ENCODE measurements around the gene WDR36. TPM values are rescaled to one million over a fixed set of nuclear protein-coding genes. Genes with fewer than 3 reads are reported as not detected.

Gene WDR36
- total and polyA plus RNA-seq, 4 donors: 7.8 to 34.3 (median 15.5) TPM

DNA sequence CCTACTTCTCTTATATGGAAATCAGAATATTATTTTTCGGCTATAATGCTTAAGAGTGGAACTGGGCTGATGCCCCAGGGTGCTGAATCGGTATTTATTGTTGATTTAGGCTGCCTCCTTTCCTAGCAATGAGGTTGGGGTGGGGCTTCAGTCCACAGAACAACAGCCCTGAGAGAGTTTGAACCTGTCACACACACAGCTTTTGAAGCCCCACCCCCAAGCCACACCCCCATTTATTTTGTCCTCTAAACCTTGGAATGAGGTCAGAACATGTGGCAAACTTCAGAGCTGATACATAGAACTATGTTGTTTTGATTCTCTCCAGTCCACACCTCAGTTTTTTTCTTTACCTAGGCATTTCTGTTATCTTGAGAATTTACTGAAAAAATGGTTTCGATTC, 80.4 kb downstream of the WDR36 start:
- Histone ChIP-seq H3K27ac (ENCODE audit: low read depth in 1 of 2, low read length in 1 of 2) (no peak overlapping the region), H3K9me3 (ENCODE audit: control insufficient read depth in 4 of 4, insufficient read depth in 3 of 4, low read length in 3 of 4) (peaks cover 0 to 3% (median 0%) of the 10 kb centered on the region in 4 donors), H3K4me1 (ENCODE audit: control insufficient read depth in 5 of 5, insufficient read depth in 5 of 5, low read length in 5 of 5) (no peaks in the 10 kb centered on the region), H3K4me3 (no peak overlapping the region), H3K9ac (ENCODE audit: insufficient read depth in 1 of 2, low read length in 2 of 2) (no peak overlapping the region), H3K36me3 (ENCODE audit: control insufficient read depth in 4 of 4, insufficient read depth in 4 of 4, low read length in 4 of 4) (no peaks in the 10 kb centered on the region), H3K27me3 (ENCODE audit: control insufficient read depth in 3 of 3, insufficient read depth in 3 of 3, low read length in 2 of 3) (no peaks in the 10 kb centered on the region)
- DNase-seq: no peak
- WGBS, 2 donors: 70 to 75% methylated on average over 3 of the region's 3 CpGs
- ATAC-seq (ENCODE audit: insufficient read depth, low FRiP score): no peak
- no peak for TF ChIP-seq CTCF (IDR thresholded peaks at IDR 0.05; ENCODE audit: control extremely low read depth, extremely low read depth)

DNA sequence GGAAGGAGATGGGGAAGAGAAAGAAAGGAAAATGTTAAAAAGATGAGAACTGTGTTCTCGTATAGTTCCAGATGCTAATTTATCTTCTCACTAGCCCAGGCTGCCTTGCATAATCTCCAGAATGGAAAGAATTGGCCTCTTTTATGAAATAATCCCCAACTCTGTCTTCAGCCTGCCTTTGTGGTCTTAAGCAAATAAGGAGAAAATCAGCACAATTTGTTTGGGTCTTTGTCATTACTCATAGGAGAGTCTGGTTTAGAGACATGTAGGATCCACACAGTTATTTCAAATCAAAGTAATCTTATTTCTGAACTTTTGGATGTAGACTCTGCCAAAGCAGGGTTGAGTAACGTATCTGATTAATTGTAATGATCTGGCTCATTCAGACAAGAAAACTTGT, 81.3 kb downstream of the WDR36 start:
- TF ChIP-seq CTCF (IDR thresholded peaks at IDR 0.05; ENCODE audit: control extremely low read depth, extremely low read depth): no peak
- no peaks in the 10 kb centered on the region for H3K36me3 ChIP-seq (ENCODE audit: control insufficient read depth in 4 of 4, insufficient read depth in 4 of 4, low read length in 4 of 4)
- WGBS, 2 donors: 76 to 87% methylated on average over 2 of the region's 2 CpGs
- no peak overlapping the region for H3K9ac ChIP-seq (ENCODE audit: insufficient read depth in 1 of 2, low read length in 2 of 2)
- no peaks in the 10 kb centered on the region for H3K4me1 ChIP-seq (ENCODE audit: control insufficient read depth in 5 of 5, insufficient read depth in 5 of 5, low read length in 5 of 5)
- H3K9me3 ChIP-seq (ENCODE audit: control insufficient read depth in 4 of 4, insufficient read depth in 3 of 4, low read length in 3 of 4): no peaks in the 10 kb centered on the region
- no peak overlapping the region for H3K27ac ChIP-seq (ENCODE audit: low read depth in 1 of 2, low read length in 1 of 2)
- DNase-seq: no peak
- no peak overlapping the region for H3K4me3 ChIP-seq
- ATAC-seq (ENCODE audit: insufficient read depth, low FRiP score): no peak
- no peaks in the 10 kb centered on the region for H3K27me3 ChIP-seq (ENCODE audit: control insufficient read depth in 3 of 3, insufficient read depth in 3 of 3, low read length in 2 of 3)

Other genes starting within 250 kb of the WDR36 start
- 1 to 10 TPM in 1 of 2 donors, under 1 TPM in 1; 0.60 to 2.0 TPM for gene TSLP, start 20.6 kb upstream of the WDR36 start, total RNA-seq
- gene TSLP, start 20.6 kb upstream of the WDR36 start, polyA plus RNA-seq: 1 to 10 TPM; 1.1 TPM
- gene CAMK4, start 132.0 kb downstream of the WDR36 start, total RNA-seq: 10 to 100 TPM in 1 of 2 donors, 1 to 10 TPM in 1; 1.0 to 27.7 TPM
- gene CAMK4, start 132.0 kb downstream of the WDR36 start, polyA plus RNA-seq: under 1 TPM; 0.18 to 0.45 TPM

Data from lung (tissue), 12 donors.